ENCODE results near the gene TDRD9.
"Not testable (repeated sequence)": the region's sequence is repeated elsewhere in the genome, so short reads cannot be mapped to it uniquely, and the experiment has no call there.

Gene TDRD9

DNA sequence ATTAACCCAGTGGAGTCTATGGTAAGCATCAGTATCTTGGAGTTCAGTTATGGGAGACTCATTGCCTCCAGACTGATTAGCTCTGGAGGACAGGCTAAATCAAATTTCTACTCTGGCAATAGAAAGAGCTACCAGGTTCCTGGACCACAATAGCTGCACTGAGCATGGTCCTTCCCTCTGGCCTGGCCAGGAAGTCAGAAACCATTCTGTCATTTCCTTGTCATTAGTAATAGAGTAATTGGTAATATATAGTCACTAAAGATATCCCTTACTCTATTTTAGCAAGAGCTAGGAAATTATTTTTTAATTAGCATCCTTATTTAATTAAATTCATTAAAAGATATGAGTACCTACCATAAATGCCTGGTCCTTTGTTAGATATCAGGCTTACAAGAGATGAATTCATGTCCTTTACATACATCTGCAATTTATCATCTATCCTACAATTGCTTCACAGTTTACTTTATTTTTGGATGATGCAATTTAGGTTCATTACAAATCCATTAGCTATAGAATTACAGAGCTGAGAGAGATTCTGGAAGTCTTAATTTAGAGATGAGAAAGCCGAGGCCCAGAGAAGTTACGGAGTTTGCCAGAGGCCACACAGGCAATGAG, 23.7 kb upstream of the TDRD9 start:
- Mint-ChIP-seq H3K27ac (no peak overlapping the region), H3K36me3 (no peaks in the 10 kb centered on the region), H3K9me3 (no peaks in the 10 kb centered on the region), H3K4me3 (no peak overlapping the region), H3K4me1 (peaks cover 18% of the 10 kb centered on the region)
- DNase-seq (ENCODE audit: low spot score in 2 of 2) = no peak
- ATAC-seq = no peak

DNA sequence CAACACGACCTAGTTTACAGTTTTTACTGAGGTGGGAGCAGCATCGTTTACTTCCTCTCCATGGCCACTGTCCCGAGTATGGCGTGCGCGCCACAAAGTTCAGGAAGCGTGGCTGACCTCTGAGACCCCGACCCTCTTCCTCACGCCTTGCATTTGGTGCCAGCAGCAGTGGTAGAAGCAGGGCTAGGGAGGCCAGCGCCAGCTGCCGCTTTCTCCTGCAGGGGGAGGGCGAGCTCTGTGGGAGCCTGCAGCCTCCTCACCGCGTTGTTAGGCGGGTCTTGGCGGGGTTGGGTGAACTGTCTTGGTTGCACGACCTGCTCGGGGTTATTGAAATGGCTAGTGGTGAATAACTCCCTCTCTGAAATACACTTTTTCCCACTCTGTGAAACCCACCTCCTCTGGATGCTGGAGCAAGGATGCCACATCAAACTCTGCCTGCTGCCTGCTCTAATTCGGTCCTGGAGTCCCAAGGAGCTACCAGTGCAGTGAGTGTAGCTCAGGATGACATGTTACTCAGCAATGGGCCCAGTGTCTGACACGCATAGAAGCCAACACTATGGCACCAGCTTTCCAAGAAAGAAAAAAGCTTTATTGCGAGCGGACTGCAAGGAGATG, 22.3 kb upstream of the TDRD9 start:
- DNase-seq (ENCODE audit: low spot score in 2 of 2) (no peak), ATAC-seq (no peak)
- H3K36me3 Mint-ChIP-seq = no peaks in the 10 kb centered on the region
- no peaks in the 10 kb centered on the region for H3K9me3 Mint-ChIP-seq
- peaks cover 18% of the 10 kb centered on the region for H3K4me1 Mint-ChIP-seq
- no peak overlapping the region for H3K27ac Mint-ChIP-seq
- no peak overlapping the region for H3K4me3 Mint-ChIP-seq

DNA sequence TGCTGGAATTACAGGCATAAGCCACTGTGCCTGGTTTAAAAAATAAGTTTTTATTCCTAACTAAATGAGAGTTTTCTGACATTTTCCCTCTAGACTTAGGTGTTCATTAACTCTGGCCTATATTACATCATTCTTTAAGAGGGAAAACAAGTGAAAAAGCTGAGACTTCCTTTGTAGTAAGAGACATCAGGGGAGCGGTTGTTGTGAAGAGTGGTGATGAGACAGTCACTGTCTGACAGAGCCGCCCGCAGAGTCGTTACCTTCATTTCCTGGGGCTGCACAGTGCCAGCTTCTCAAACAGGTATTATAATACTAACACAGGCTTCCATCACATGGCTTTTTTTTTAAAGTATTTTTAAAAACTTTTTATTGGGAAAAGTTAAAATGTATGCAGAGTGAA, 19.7 kb upstream of the TDRD9 start:
- peak overlapping the region; percentile 68 for H3K27ac Mint-ChIP-seq
- no peak for DNase-seq (ENCODE audit: low spot score in 2 of 2)
- peaks cover 15% of the 10 kb centered on the region for H3K4me1 Mint-ChIP-seq
- no peak overlapping the region for H3K4me3 Mint-ChIP-seq
- peak; percentile 49 for ATAC-seq
- no peaks in the 10 kb centered on the region for H3K9me3 Mint-ChIP-seq
- peaks cover 18% of the 10 kb centered on the region for H3K36me3 Mint-ChIP-seq

DNA sequence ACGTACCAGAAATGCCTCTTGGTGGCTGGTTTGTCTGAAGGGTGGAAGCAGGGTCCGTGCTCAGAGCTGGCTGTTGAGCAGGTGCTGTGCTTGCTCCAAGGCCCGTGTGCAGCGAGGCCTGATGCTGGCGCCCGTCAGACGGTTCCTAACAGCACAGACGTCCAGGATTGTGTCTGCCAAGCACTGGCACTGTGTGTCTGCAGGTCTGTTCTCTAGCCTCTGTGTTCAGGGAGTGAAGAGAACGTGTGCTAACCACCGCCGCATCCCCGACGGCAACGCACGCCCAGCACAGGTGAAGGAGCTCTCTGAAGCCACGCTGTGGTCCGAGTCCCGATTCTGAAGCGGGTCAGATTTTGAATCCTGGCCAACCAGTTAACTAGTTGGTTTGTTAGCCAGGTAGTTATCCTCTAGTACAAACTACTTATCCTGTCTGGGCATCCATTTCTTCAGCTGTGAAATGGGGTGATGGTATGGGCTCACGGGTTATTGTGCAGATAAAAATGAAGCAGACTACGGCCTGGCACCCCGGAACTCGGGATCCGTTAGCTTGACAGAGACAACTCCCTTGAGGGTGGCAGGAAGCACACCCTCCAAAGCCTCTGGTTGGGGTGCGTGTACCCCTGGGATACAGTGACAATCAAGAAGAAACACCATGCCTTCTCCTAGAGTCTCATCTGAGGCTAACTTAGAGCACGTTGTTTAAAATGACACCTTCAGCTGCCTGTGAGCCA, 18.6 kb upstream of the TDRD9 start:
- Mint-ChIP-seq H3K27ac (no peak overlapping the region), H3K4me3 (peak overlapping the region; percentile 54), H3K4me1 (peaks cover 15% of the 10 kb centered on the region), H3K36me3 (peaks cover 29% of the 10 kb centered on the region), H3K9me3 (no peaks in the 10 kb centered on the region)
- ATAC-seq (no peak), DNase-seq (ENCODE audit: low spot score in 2 of 2) (no peak)

DNA sequence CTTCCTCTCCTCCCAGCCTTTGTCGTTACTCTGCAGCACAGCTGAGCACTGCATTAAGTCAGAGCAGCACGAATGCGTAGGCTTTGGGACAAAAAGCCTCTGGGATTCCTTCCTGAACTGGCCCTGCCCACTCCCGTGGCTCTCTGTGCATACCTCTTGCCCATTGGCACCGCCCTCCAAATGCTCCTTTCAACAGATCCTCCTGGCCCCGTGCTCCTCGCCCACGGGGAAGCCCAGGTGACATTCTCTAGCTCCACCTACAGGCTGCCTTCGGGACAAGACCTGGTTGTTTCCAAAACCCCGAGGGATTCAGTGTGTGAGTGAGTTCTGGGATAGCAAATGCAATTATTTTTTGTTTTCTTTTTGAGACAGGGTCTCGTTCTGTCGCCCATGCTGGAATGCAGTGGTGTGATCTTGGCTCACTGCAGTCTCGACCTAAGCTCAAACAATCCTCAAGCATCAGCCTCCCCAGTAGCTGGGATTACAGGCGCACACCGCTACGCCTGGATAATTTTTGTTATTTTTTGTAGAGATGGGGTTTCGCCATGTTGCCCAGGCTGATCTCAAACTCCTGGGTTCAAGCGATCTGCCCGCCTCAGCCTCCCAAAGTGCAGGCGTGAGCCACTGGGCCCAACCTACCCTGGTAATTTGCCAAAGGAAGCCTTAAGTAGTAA, 17.9 kb upstream of the TDRD9 start:
- Mint-ChIP-seq H3K9me3 (no peaks in the 10 kb centered on the region), H3K36me3 (peaks cover 36% of the 10 kb centered on the region), H3K27ac (no peak overlapping the region), H3K4me1 (peaks cover 15% of the 10 kb centered on the region), H3K4me3 (peak overlapping the region; percentile 54)
- DNase-seq (ENCODE audit: low spot score in 2 of 2) (peak; percentile 58 to 81), ATAC-seq (peak; percentile 93)

DNA sequence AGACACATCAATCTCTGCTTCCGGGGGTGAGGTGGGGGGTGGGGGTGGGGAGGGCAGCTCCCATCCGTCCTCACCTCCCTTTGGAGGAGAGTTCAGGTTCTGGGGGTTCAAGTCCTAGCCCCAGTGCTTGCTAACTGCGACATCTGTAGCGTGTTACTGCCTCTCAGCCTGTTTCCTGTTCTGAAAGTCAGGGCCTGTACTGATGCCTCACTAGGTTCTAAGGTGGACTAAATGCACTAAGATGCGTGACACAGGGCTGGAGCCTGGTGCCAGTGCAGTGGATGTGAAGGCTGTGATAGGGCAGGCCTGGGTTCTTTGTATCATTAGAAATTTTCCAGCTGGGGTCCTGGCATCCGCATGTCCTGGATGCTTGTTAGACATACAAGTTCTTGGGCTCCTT, 17.3 kb upstream of the TDRD9 start:
- no peak overlapping the region for H3K27ac Mint-ChIP-seq

DNA sequence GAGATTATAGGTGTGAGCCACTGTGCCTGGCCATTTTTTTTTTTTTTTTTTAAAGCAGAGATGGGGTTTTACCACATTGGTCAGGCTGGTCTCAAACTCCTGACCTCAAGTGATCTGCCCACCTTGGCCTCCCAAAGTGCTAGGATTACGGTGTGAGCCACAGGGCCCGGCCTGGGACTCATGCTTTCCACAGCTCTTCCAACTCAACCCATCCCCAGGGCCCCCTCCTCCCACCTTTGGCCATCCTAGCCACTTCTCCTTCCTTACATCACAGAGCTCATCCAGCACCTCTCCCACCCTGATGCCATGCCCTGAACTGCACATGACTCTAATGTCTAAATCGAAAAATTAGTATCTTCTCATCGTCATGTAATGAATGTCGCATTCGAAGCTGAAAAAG, 12.6 kb upstream of the TDRD9 start:
- no peak for DNase-seq (ENCODE audit: low spot score in 2 of 2)
- peak overlapping the region; percentile 58 for H3K27ac Mint-ChIP-seq
- H3K36me3 Mint-ChIP-seq = peaks cover 71% of the 10 kb centered on the region
- peaks cover 18% of the 10 kb centered on the region for H3K4me1 Mint-ChIP-seq
- ATAC-seq = no peak
- H3K9me3 Mint-ChIP-seq = no peaks in the 10 kb centered on the region
- H3K4me3 Mint-ChIP-seq = no peak overlapping the region

More for the DNA sequence above, 17.3 kb upstream of the TDRD9 start:
- DNase-seq (ENCODE audit: low spot score in 2 of 2) = no peak
- peaks cover 42% of the 10 kb centered on the region for H3K36me3 Mint-ChIP-seq
- H3K9me3 Mint-ChIP-seq = no peaks in the 10 kb centered on the region
- H3K4me1 Mint-ChIP-seq = peaks cover 15% of the 10 kb centered on the region
- no peak for ATAC-seq
- H3K4me3 Mint-ChIP-seq = no peak overlapping the region

DNA sequence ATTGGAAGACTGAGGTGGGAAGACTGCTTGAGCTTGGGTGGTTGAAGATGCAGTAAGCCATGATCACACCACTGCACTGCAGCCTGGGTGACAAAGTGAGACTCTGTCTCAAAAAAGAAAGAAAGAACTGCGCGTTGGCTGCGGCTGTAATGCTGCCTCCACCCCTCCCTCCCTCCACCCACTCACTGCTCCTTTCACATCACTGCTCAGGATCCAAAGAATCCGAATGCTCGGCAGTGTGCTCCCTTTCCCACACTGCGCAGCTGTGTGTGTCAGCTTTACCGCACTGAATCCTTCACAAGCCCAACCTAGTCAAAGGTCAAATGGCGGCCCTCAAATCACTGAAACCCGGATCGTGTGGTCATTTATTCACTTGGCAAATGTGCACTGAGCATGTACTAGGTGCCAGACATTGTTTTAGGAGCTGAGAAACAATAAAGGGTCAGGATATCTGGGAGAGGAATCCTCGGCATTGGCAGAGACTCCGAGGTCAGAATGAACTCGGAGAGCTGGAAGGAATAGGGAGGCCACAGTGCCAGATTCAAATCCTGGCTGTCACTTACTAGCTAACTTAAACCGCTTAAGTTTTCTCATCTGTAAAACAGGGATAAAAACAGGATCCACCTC, 11.5 kb upstream of the TDRD9 start:
- Mint-ChIP-seq H3K27ac (peak overlapping the region; percentile 34), H3K9me3 (no peaks in the 10 kb centered on the region), H3K36me3 (peaks cover 77% of the 10 kb centered on the region), H3K4me1 (peaks cover 22% of the 10 kb centered on the region), H3K4me3 (no peak overlapping the region)
- DNase-seq (ENCODE audit: low spot score in 2 of 2) (no peak), ATAC-seq (no peak)

DNA sequence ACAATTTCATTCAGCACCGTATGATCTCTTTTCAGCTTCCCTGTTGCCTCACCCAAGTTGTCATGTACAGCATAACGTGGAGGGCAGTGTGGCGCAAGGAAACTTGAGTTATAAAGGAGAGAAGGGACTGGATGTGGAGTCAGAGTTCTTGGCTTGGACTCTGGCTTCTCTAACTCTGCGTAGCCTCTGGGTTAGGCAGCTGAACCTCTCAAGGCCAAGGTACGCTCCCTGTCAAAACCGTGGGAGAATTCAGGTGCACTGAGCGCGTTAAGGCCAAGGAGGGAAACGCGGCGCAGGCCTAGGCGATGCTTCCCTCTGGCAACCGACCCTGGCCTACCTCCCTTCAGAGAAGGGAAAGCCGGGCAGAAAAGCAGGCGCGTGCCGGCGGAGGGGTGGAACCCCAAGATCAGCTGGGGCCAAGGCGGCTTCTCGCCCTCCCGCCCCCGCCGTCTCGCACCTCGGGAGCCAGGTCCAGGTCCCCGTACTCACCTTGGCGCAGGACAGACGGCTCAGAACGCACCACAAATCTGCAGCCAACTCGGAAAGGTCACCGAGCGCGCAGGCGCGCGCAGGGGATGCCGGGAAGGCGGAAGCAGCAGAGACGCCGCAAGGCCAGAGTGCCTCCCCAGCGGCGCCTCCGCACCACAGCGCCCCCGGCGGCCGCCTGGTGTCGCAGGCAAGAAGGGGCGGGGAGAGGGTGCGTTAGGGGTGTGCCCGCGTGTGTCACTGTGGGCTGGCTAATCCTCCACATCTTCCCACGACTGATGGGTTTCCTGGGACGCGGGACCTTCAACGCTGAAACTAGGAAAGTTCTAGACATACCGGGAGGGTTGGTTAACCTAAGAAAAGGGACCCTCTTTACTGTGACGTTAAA, 7.0 kb upstream of the TDRD9 start:
- Mint-ChIP-seq H3K27ac (peak overlapping the region; percentile 72), H3K9me3 (no peaks in the 10 kb centered on the region), H3K4me1 (peaks cover 16% of the 10 kb centered on the region), H3K36me3 (peaks cover 33% of the 10 kb centered on the region), H3K4me3 (peak overlapping the region; percentile 83)
- peak; percentile 95 to 98 for DNase-seq (ENCODE audit: low spot score in 2 of 2)
- ATAC-seq = peak; percentile 99

DNA sequence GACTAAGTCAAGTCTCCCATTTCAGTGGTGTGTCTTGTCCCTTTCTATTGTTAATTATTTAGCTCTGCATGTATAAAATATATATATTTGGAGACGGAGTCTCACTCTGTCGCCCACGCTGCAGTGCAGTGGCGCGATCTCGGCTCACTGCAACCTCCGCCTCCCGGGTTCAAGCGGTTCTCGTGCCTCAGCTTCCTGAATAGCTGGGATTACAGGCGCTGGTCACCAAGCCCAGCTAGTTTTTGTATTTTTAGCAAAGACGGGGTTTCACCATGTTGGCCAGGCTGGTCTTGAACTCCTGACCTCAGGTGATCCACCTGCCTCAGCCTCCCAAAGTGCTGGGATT, 6.4 kb upstream of the TDRD9 start:
- ATAC-seq = not testable (repeated sequence)
- H3K4me1 Mint-ChIP-seq = peaks cover 16% of the 10 kb centered on the region
- peak overlapping the region; percentile 72 for H3K27ac Mint-ChIP-seq

DNA sequence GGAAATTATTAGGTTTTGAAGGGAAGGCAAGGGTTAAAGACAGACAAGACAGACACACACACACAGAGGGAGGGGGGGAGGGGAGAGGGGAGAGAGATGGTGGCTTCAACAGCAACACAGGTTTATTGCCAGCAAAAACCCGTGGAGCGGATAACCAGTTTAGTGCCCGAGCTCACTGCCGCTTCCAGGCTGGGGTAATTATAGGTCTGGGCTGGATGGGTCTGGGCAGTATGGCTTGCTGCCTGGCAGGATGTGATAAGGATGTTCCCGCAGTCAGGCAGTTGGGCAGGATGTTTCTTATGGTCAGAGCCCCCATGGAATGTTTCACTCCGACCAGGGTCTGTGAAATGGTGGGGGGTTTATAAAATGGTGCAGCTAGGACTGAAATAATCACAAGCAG, 4.4 kb upstream of the TDRD9 start:
- DNase-seq (ENCODE audit: low spot score in 2 of 2) = no peak

More for the DNA sequence above, 6.4 kb upstream of the TDRD9 start:
- H3K9me3 Mint-ChIP-seq; DNase-seq (ENCODE audit: low spot score in 2 of 2): not testable (repeated sequence)
- peak overlapping the region; percentile 83 for H3K4me3 Mint-ChIP-seq
- peaks cover 26% of the 10 kb centered on the region for H3K36me3 Mint-ChIP-seq

DNA sequence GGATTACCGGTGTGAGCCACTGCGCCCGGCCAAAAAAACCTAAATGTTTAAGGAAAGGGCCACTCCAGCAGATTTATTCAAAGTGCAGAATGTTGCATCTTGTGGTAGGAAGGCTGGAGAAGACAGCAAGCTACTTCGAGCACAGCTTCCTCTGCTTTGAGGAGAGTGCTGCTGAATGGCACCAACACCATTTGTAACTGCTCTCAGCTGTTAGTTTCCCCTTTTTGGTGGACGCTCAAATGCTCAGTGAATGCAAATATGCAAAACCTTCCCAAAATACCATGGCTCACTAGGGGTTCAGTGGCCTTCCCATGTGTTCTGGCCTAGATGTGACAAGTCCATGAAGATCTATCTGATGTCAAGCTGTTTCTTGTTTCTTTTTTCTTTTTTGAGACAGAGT, 2.9 kb upstream of the TDRD9 start:
- ATAC-seq (no peak), DNase-seq (ENCODE audit: low spot score in 2 of 2) (no peak)
- no peaks in the 10 kb centered on the region for H3K9me3 Mint-ChIP-seq
- H3K36me3 Mint-ChIP-seq = peaks cover 6% of the 10 kb centered on the region
- H3K4me1 Mint-ChIP-seq = peaks cover 6% of the 10 kb centered on the region
- H3K27ac Mint-ChIP-seq = no peak overlapping the region
- H3K4me3 Mint-ChIP-seq = no peak overlapping the region

More for the DNA sequence above, 4.4 kb upstream of the TDRD9 start:
- no peak for ATAC-seq
- peaks cover 10% of the 10 kb centered on the region for H3K4me1 Mint-ChIP-seq
- H3K27ac Mint-ChIP-seq = no peak overlapping the region
- H3K4me3 Mint-ChIP-seq = no peak overlapping the region
- H3K36me3 Mint-ChIP-seq = peaks cover 6% of the 10 kb centered on the region
- no peaks in the 10 kb centered on the region for H3K9me3 Mint-ChIP-seq

DNA sequence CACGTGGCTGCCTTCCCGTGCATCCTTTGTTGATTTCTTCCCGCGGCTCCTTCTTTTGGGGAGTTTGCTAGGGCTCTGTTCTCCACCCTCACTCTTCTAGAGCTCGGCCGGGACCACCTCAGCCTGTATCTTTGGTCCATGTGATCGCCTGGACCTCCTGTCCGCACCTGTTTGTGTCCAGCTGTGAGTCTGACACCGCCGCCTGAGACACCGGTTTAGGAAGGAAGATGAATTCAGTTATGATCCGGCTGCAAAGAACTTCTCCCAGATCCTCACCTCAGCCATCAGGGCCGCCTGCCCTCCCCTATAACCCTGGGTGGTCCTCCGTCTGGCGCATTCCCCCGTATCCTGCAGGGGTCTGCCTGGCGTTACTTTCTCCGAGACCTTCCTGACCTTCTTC, 690 bp upstream of the TDRD9 start:
- H3K36me3 Mint-ChIP-seq = no peaks in the 10 kb centered on the region

DNA sequence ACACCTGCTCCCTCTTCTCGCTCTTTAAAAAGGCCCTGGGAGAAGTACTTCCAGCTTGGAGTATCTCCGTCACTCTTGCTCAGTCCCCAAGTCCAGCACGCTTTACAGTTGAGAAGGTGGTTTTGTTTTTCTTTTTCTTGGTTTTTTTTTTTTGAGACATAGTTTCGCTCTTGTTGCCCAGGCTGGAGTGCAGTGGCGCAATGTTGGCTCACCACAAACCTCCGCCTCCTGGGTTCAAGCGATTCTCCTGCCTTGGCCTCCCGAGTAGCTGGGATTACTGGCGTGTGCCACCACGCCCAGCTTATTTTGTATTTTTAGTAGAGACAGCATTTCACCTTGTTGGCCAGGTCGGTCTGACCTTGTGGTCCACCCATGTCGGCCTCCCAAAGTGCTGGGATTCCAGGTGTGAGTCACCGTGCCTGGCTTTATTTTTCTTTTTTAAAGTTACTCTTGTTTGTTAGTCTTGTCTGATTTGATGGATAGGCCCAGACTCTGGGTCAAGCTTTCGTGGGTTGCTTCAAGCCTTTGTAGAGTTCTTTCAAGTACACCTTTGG, 1.9 kb downstream of the TDRD9 start:
- DNase-seq (ENCODE audit: low spot score in 2 of 2) (no peak), ATAC-seq (no peak)
- Mint-ChIP-seq H3K4me3 (no peak overlapping the region), H3K36me3 (no peaks in the 10 kb centered on the region), H3K9me3 (no peaks in the 10 kb centered on the region), H3K27ac (no peak overlapping the region), H3K4me1 (no peaks in the 10 kb centered on the region)

More for the DNA sequence above, 690 bp upstream of the TDRD9 start:
- ATAC-seq (no peak), DNase-seq (ENCODE audit: low spot score in 2 of 2) (no peak)
- Mint-ChIP-seq H3K27ac (no peak overlapping the region), H3K9me3 (no peaks in the 10 kb centered on the region), H3K4me1 (no peaks in the 10 kb centered on the region), H3K4me3 (no peak overlapping the region)
